Fibroblast of villous mesenchyme (primary cell): ENCODE results near the gene ACTL6A. TPM values are rescaled to one million over a fixed set of nuclear protein-coding genes. Genes with fewer than 3 reads are reported as not detected.
A peak's percentile ranks its signal among the peaks of the same experiment; 100 is the strongest.

Experiments used
- DNase-seq: peaks from one replicate; pipeline ENCODE4 v3.0.0-alpha.2; 2010; ENCODE audit warnings: low read depth
- H3K4me3 ChIP-seq: 2 replicates; pipeline ENCODE4 v1.5.1; 2011; ENCODE audit warnings: low read depth, mild to moderate bottlenecking, low read length
- CTCF ChIP-seq: IDR thresholded peaks from 2 replicates; pipeline ENCODE4 v1.5.1; 2012; ENCODE audit warnings: low read depth, mild to moderate bottlenecking, low read length; ENCODE audit not compliant: insufficient read depth
- total RNA-seq: library from RNA; depleted of rRNA; stranded (reverse); fragments of >200 nt; gene quantifications from 2 replicates; pipeline ENCODE4 v1.2.3, GENCODE V29; 2012

ACTL6A gene
- total RNA-seq, 1 donor, result 48.8 TPM

GRCh38 chr3:179533274-179533673 lies 29.5 kb upstream of the ACTL6A start:
- no peak overlapping the region for H3K4me3 ChIP-seq
- no peak for TF ChIP-seq CTCF

GRCh38 chr3:179536256-179536655 lies 26.5 kb upstream of the ACTL6A start:
- no peak for TF ChIP-seq CTCF
- no peak for DNase-seq
- no peak overlapping the region for H3K4me3 ChIP-seq

More at GRCh38 chr3:179533274-179533673, 29.5 kb upstream of the ACTL6A start:
- DNase-seq, result no peak

- TF ChIP-seq CTCF, result no peak
- DNase-seq, result no peak
- H3K4me3 ChIP-seq, result no peak overlapping the region
These were observed 21.6 kb upstream of the ACTL6A start for GRCh38 chr3:179541094-179541493.

- H3K4me3 ChIP-seq, result no peak overlapping the region
- DNase-seq, result no peak
- TF ChIP-seq CTCF, result no peak
These were observed 21.1 kb upstream of the ACTL6A start for GRCh38 chr3:179541596-179541995.

GRCh38 chr3:179542375-179542774 lies 20.4 kb upstream of the ACTL6A start:
- no peak for DNase-seq
- H3K4me3 ChIP-seq, result no peak overlapping the region
- TF ChIP-seq CTCF, result no peak

GRCh38 chr3:179544981-179545645 lies 17.6 kb upstream of the ACTL6A start:
- peak; percentile 50 for DNase-seq
- no peak overlapping the region for H3K4me3 ChIP-seq
- TF ChIP-seq CTCF, result no peak

- no peak for DNase-seq
- no peak for TF ChIP-seq CTCF
- no peak overlapping the region for H3K4me3 ChIP-seq
These were observed 15.9 kb upstream of the ACTL6A start for GRCh38 chr3:179546814-179547241.
